SJSA1 (cell line): ENCODE measurements around the gene DMTF1. TPM values are rescaled to one million over a fixed set of nuclear protein-coding genes. Genes with fewer than 3 reads are reported as not detected.
A peak's percentile ranks its signal among the peaks of the same experiment; 100 is the strongest.

Experiments
- DNase-seq, 2 experiments: peaks; one replicate each; pipeline ENCODE4 v3.0.0-alpha.2; 2015 to 2020; ENCODE audit warnings: low spot score in 2 of 2, low read depth in 1 of 2
- H3K27ac ChIP-seq: fragments of 250-450 bp; sonication (Bioruptor Pico); 2 replicates; pipeline ENCODE4 v1.5.1; 2020; ENCODE audit warnings: mild to moderate bottlenecking, moderate library complexity
- H3K27me3 ChIP-seq: fragments of 250-450 bp; sonication (Bioruptor Pico); replicated peaks from 2 replicates; pipeline ENCODE4 v1.5.1; 2020; ENCODE audit warnings: mild to moderate bottlenecking, moderate library complexity
- H3K36me3 ChIP-seq: fragments of 250-450 bp; sonication (Bioruptor Pico); 2 replicates; pipeline ENCODE4 v1.5.1; 2020; ENCODE audit warnings: mild to moderate bottlenecking
- H3K4me1 ChIP-seq: fragments of 250-450 bp; sonication (Bioruptor Pico); replicated peaks from 2 replicates; pipeline ENCODE4 v1.6.1; 2021; ENCODE audit warnings: mild to moderate bottlenecking
- H3K4me3 ChIP-seq: fragments of 250-450 bp; sonication (Bioruptor Pico); 2 replicates; pipeline ENCODE4 v1.5.1; 2020; ENCODE audit warnings: mild to moderate bottlenecking
- H3K9me3 ChIP-seq: fragments of 250-450 bp; sonication (Bioruptor Pico); replicated peaks from 2 replicates; pipeline ENCODE4 v1.5.1; 2020; ENCODE audit warnings: mild to moderate bottlenecking
- total RNA-seq: library from RNA; depleted of rRNA; stranded (reverse); fragments of >200 nt; shearing (Covaris generic); gene quantifications from 2 replicates; pipeline ENCODE4 v1.2.3, GENCODE V29; 2014

DMTF1 gene
- total RNA-seq, 1 experiment from 2014 or later = 52.1 TPM

DNA sequence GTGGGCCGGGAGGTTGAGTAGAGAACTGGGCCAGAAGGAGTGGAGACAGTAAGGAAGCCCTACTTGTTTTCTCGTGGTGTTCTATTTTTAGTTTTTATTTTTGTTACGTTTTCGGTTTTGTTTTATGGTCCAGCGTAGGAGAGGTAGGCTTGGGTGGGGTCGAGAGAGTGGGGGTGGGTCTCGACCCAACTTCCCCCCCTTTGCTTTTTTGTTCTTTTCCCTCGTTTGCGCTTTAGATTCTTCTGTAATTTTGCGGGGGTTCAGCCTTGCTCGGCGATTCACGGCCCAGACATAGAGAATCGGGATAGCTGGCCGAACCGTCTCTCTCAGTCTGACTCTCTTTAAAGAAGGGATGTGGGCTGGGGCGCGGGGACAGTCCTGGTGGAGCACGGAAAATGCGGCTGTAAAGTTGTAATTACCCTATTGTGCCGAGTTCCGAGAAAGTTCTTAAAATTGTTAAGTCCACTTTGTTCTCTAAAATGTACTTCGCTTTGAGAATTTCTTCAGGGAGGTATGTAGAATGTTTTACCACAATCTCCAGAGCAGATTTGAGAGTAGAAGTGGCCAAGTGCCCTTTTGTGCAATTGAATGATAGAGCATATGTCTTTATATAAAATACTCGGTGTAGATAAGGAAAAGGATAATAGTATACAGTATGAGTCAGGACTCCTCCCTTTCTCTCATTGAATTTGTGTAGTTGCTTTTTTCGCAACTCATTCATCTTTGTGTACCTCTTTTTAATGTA, 816 bp downstream of the DMTF1 start:
- Histone ChIP-seq H3K4me3 (peak overlapping the region; percentile 74), H3K27me3 (no peaks in the 10 kb centered on the region), H3K27ac (peak overlapping the region; percentile 96), H3K36me3 (peaks cover 27% of the 10 kb centered on the region), H3K4me1 (peaks cover 32% of the 10 kb centered on the region), H3K9me3 (no peaks in the 10 kb centered on the region)
- DNase-seq = peak; percentile 43 to 59

DNA sequence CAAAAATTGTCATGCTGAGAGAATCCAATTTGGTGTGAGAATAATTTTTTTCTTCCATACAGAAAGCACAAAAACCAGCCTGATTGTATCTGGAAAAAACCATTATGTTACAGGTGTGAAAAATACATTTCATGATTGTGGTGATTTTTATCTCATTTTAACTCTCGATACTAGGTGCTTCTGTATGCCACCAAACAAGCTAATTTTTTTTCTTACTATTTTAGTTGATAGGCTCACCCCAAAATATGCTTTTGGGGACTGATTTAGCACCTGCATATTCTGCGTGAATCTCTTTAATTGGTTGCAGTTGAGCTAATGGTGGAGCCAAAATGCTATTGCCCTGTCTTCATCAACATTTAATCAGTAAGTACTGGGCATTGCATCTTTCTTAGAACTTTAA, 1.9 kb downstream of the DMTF1 start:
- no peaks in the 10 kb centered on the region for H3K27me3 ChIP-seq
- peaks cover 27% of the 10 kb centered on the region for H3K36me3 ChIP-seq
- DNase-seq = no peak
- peaks cover 32% of the 10 kb centered on the region for H3K4me1 ChIP-seq
- no peaks in the 10 kb centered on the region for H3K9me3 ChIP-seq
- peak overlapping the region; percentile 74 for H3K4me3 ChIP-seq
- no peak overlapping the region for H3K27ac ChIP-seq

DNA sequence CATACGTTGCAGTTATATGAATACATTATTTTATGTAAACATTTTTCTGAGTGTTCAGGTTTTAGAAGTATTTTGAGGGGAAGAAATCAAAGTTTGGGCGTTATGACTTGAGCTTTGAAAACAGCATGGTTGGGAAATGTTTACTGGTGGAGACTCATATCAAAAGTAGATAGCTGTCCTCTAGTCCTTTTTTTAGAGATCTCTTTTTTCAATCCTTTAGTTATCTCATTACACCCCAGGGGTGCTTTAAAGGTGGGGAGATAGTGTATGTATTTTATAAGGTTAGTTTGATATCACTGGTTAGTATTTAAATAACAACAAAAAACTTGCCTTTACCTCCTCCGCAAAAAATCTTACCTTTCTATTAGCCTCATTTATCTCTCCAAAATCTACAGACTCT, 2.3 kb downstream of the DMTF1 start:
- Histone ChIP-seq H3K4me3 (peak overlapping the region; percentile 74), H3K9me3 (no peaks in the 10 kb centered on the region), H3K27me3 (no peaks in the 10 kb centered on the region), H3K4me1 (peaks cover 32% of the 10 kb centered on the region), H3K36me3 (peaks cover 27% of the 10 kb centered on the region), H3K27ac (no peak overlapping the region)
- DNase-seq = no peak

DNA sequence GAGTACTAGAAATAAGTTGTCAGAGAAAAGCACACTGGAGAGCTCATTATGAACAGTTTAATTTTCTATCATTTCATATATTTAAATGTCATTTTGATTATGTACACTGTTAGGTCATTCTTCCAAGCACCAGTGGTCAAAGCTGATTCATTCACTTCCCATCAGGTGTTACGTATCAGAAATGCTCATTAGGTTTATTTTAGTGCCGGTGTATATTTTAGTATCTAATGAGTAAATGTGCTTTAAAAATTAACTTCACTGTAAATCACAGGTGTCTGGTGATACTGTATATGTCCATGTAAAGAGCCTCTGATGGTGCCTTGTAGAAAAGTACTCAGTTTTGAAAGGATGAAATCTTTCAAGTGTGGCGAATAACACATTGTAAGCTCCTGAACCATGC, 3.5 kb downstream of the DMTF1 start:
- Histone ChIP-seq H3K36me3 (peaks cover 27% of the 10 kb centered on the region), H3K27ac (no peak overlapping the region), H3K4me1 (peaks cover 32% of the 10 kb centered on the region), H3K9me3 (no peaks in the 10 kb centered on the region), H3K4me3 (no peak overlapping the region), H3K27me3 (no peaks in the 10 kb centered on the region)
- no peak for DNase-seq

DNA sequence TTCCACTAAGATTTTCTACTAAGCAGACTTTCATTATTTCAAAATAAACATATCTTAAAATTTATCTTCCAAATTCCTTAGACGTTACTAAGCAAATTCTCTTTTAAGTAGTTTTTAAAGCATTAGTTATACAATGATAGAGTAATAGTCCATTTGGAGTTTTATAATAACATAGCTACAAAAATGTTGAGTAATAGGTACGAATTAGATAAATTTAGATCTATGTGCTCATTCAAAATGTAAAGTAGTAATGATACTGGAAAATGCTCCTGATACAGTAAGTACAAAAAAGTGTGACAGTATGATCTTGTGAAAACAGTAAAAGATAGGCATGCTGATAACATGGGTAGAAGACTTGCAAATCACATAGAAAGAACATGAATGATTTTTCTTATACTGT, 4.5 kb downstream of the DMTF1 start:
- Histone ChIP-seq H3K4me1 (peaks cover 25% of the 10 kb centered on the region), H3K27me3 (no peaks in the 10 kb centered on the region), H3K36me3 (peaks cover 27% of the 10 kb centered on the region), H3K9me3 (no peaks in the 10 kb centered on the region), H3K4me3 (no peak overlapping the region), H3K27ac (peak overlapping the region; percentile 7; the same call in 1 of the 2 replicates)
- DNase-seq = no peak

DNA sequence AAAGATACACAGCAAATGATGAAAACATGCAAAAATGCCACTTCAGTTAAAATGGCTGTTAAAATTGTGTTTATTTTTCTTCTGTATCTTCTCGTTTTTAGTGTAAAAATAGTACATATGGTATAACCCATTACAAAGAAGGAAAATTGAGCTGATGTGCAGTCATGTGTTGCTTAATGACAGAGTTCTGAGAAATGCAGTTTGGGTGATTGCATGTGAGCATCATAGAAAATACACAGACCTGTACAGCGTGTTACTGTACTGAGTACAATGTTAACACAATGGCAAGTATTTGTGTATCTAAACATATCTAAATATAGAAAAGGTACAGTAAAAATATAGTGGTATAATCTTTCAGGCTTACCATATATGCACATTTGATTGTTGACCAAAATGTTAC, 7.3 kb downstream of the DMTF1 start:
- Histone ChIP-seq H3K27ac (no peak overlapping the region), H3K4me3 (no peak overlapping the region), H3K36me3 (peaks cover 34% of the 10 kb centered on the region), H3K9me3 (no peaks in the 10 kb centered on the region), H3K4me1 (peaks cover 20% of the 10 kb centered on the region), H3K27me3 (no peaks in the 10 kb centered on the region)
- no peak for DNase-seq

DNA sequence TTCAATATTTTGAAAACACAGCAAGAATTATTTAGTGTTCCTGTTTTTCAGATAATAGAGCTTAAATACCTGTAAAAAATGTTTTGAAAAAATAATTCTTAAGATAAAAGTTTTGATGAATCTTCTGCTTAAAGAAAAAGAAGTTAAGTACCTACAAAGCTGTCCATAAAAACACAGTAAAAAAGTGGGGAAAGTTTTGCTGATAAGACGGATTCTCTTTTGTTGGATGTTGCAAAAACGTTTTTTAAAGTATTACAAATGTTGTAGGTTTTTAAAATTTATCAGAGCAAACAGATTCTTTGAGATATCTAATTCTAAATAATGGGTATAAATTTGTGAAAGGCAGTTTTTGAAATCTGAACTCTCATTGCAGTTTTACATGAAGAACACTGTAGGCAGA, 12.2 kb downstream of the DMTF1 start:
- DNase-seq = no peak
- no peak overlapping the region for H3K4me3 ChIP-seq
- no peaks in the 10 kb centered on the region for H3K4me1 ChIP-seq
- H3K9me3 ChIP-seq = no peaks in the 10 kb centered on the region
- H3K27ac ChIP-seq = no peak overlapping the region
- no peaks in the 10 kb centered on the region for H3K27me3 ChIP-seq
- peaks cover 65% of the 10 kb centered on the region for H3K36me3 ChIP-seq

DNA sequence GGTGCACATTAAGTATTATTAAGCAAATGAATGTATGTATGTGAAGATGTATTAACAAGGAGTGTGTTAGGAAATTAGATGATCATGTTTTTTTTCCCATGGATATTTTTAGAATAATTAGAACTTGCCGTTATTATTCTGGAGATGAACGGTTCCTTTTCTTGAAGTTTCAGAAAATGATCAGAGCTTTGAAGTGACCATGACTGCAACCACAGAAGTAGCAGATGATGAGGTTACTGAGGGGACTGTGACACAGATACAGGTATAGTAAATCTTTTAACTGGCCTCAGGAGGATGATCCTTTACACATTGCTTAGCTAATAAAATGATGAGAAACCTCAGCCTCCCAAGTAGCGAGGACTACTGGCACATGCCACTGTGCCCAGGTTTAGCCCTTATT, 18.6 kb downstream of the DMTF1 start:
- H3K4me3 ChIP-seq = no peak overlapping the region
- peaks cover 97% of the 10 kb centered on the region for H3K36me3 ChIP-seq
- H3K27me3 ChIP-seq = no peaks in the 10 kb centered on the region
- H3K27ac ChIP-seq = no peak overlapping the region
- H3K9me3 ChIP-seq = no peaks in the 10 kb centered on the region
- DNase-seq = no peak
- H3K4me1 ChIP-seq = no peaks in the 10 kb centered on the region

DNA sequence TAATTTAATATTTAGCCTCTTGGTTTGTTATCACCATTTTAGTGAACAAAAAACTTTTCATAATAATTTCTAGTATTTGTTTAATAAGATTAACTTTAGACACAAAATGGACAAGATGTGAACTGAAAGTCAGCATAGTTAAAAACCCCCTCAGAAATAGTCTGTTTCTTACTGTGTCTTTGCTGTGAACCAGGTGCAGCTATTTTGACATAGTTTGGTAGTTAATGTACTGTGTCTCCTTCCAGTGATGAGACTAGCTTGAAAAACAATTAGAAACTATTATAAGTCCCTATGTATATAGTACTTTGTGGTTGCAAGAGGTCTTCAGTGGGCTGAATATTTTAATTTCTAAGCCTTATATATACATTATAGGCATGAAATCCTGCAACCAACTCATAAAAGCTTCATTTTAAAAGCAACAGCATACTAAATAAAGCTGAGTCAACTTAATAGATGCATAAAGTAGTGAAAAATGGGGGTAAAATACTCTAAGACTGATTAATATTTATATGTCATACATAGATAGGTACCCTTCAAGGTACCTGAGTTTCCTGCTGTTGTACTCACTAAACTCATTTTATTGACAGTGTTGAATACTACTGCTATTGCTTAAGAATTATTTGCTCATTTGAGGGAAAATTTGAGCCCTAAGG, 19.2 kb downstream of the DMTF1 start:
- Histone ChIP-seq H3K9me3 (no peaks in the 10 kb centered on the region), H3K36me3 (peaks cover 97% of the 10 kb centered on the region)

DNA sequence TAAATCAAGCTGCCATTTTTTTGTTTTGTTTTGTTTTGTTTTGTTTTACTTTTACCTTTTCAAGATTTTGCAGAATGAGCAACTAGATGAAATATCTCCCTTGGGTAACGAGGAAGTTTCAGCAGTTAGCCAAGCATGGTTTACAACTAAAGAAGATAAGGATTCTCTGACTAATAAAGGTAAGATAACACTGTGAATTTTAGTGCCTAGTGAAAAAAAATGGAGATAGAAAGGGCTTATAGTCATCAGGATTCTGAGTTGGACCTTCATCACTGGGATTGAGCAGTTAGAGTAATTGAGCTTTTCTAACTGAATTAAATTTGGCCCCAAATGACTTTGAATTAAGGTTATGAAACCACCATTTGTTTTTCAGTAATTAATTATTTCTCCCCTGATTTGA, 21.2 kb downstream of the DMTF1 start:
- Histone ChIP-seq H3K4me1 (no peaks in the 10 kb centered on the region), H3K4me3 (no peak overlapping the region), H3K9me3 (no peaks in the 10 kb centered on the region), H3K27me3 (no peaks in the 10 kb centered on the region), H3K36me3 (peaks cover 94% of the 10 kb centered on the region), H3K27ac (no peak overlapping the region)
- DNase-seq = no peak

More for the DNA sequence above, 19.2 kb downstream of the DMTF1 start:
- Histone ChIP-seq H3K4me3 (no peak overlapping the region), H3K27ac (no peak overlapping the region), H3K27me3 (no peaks in the 10 kb centered on the region), H3K4me1 (no peaks in the 10 kb centered on the region)
- no peak for DNase-seq

DNA sequence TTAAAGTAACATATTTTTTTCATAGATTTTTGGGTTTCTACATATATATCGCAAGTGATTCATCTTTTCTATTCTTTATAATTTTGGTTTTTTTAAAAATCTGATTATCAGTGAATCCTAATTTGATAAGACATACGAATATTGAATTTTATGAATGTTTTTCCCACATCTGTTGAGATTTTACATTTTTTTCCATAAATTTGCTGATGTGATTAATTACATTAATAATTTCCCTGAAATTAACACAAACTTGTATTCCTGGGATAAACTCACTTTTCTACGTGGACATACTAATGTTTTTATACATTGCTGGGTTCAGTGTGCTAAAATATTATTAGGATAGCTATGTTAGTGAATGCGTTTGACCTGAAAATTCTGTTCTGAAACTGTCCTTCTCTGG, 26.1 kb downstream of the DMTF1 start:
- Histone ChIP-seq H3K4me1 (no peaks in the 10 kb centered on the region), H3K27ac (no peak overlapping the region), H3K36me3 (peaks cover 89% of the 10 kb centered on the region), H3K9me3 (no peaks in the 10 kb centered on the region), H3K27me3 (no peaks in the 10 kb centered on the region), H3K4me3 (no peak overlapping the region)
- DNase-seq = no peak

DNA sequence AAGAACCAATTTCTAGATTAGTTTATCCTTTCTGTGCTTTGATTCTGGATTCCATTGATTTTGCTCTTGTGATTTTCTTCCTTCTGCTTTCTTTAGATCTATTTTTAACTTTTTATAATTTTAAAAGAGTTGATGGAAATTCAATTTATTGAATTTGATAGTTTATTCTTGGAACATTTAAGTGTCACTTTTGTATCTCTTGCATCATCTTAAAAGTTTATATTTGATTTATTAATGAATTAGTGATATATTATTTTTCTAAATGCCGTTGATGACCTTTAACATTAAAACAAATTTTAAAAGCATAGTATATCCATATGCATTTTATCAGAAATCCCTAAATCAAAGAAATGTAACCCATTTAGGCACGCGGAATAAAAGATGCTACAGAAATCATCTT, 26.9 kb downstream of the DMTF1 start:
- Histone ChIP-seq H3K4me3 (no peak overlapping the region), H3K27ac (no peak overlapping the region), H3K9me3 (no peaks in the 10 kb centered on the region), H3K27me3 (no peaks in the 10 kb centered on the region), H3K4me1 (no peaks in the 10 kb centered on the region), H3K36me3 (peaks cover 88% of the 10 kb centered on the region)
- DNase-seq = no peak

DNA sequence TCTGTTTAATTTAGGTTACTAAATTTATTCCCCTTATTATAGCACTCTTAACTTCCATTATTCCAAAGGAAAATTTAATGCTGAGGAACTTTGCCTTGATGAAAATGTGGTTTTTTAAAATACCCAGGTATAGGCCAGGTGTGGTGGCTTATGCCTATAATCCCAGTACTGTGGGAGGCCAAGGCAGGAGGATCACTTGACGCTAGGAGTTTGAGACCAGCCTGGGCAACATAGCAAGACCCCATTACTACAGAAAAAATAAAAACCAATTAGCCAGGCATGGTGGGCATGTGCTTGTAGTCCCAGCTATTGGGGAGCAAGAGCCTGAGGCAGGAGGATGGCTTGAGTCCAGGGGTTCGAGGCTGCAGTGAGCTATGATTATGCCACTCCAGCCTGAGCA, 34.9 kb downstream of the DMTF1 start:
- no peaks in the 10 kb centered on the region for H3K27me3 ChIP-seq
- H3K9me3 ChIP-seq = no peaks in the 10 kb centered on the region
- peaks cover 97% of the 10 kb centered on the region for H3K36me3 ChIP-seq
- no peak for DNase-seq
- H3K27ac ChIP-seq = no peak overlapping the region
- peaks cover 9% of the 10 kb centered on the region for H3K4me1 ChIP-seq
- no peak overlapping the region for H3K4me3 ChIP-seq

DNA sequence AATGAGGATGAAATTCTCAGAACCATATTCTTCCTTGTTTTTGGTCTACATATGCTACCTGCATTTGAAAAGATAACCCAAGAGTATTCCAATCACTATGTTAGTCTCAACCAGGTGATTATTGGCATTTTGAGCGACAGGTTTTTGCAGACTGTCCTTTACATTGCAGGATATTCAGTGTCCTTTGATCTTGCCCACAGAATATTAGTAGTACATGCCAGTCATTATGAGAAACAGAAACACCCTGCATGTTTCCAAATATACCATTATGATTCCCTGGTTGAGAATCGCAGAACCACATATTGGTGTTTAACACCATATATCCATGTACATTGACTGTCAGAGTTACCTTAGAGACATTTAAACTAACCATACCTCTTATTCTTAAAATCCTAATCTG, 36.7 kb downstream of the DMTF1 start:
- Histone ChIP-seq H3K4me1 (peaks cover 12% of the 10 kb centered on the region), H3K27ac (no peak overlapping the region), H3K4me3 (no peak overlapping the region), H3K9me3 (no peaks in the 10 kb centered on the region), H3K27me3 (no peaks in the 10 kb centered on the region), H3K36me3 (peaks cover 98% of the 10 kb centered on the region)
- DNase-seq = no peak
